Measurements from ENCODE around the gene SYNGR3.

DNA sequence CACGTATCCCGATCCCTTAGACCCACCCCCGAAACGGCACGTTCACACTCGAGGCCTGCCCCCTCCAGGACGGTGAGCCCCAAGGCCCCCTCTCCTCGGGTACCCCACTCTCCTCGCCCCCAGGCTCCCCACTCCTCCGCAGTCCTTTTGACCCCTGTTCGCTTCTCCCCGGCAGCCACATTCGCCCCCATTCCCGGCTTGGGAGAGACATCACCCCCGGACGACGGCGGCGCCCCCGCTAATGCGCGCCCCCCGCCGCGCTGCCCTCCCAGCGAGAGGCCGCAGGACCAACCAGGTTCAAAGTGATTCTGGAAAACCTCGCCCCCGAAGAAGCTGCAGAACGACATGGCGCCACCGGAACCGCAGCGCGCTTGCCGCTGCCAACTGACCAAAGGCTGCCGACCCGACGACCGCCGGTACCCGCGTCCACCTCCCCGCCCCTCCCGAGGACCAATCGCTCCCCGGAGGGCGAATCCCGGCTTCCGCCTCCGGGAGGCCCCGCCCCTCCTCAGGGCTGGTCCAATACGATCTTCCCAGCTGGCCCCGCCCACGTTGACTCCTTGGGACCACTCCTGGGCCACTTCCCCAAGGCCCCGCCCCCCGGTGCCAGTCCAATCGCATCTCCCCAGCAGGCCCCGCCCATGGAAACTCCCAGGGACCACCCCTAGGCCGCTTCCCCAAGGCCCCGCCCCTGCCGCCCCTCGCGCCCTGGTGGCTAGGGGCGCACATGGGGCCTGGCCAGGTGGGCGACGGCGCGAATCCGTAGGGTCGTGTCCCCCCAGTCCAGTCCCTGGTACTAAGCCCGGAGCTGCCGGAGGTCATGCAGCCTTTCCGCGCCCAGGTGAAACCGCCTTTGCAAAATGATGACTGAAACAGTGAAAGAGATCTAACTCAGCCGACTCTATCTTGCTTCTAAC lies 46.7 kb upstream of the SYNGR3 start, which contains the start of gene MSRB1:
- TF ChIP-seq, protein P1, sequence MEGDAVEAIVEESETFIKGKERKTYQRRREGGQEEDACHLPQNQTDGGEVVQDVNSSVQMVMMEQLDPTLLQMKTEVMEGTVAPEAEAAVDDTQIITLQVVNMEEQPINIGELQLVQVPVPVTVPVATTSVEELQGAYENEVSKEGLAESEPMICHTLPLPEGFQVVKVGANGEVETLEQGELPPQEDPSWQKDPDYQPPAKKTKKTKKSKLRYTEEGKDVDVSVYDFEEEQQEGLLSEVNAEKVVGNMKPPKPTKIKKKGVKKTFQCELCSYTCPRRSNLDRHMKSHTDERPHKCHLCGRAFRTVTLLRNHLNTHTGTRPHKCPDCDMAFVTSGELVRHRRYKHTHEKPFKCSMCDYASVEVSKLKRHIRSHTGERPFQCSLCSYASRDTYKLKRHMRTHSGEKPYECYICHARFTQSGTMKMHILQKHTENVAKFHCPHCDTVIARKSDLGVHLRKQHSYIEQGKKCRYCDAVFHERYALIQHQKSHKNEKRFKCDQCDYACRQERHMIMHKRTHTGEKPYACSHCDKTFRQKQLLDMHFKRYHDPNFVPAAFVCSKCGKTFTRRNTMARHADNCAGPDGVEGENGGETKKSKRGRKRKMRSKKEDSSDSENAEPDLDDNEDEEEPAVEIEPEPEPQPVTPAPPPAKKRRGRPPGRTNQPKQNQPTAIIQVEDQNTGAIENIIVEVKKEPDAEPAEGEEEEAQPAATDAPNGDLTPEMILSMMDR (IDR thresholded peaks at IDR 0.05; ENCODE audit: low read depth, low read length) = no peak
- no peak for TF ChIP-seq EZH2phosphoT487 (IDR thresholded peaks at IDR 0.05; ENCODE audit: low read depth)
